Measurements from ENCODE around the gene NOX5.

DNA sequence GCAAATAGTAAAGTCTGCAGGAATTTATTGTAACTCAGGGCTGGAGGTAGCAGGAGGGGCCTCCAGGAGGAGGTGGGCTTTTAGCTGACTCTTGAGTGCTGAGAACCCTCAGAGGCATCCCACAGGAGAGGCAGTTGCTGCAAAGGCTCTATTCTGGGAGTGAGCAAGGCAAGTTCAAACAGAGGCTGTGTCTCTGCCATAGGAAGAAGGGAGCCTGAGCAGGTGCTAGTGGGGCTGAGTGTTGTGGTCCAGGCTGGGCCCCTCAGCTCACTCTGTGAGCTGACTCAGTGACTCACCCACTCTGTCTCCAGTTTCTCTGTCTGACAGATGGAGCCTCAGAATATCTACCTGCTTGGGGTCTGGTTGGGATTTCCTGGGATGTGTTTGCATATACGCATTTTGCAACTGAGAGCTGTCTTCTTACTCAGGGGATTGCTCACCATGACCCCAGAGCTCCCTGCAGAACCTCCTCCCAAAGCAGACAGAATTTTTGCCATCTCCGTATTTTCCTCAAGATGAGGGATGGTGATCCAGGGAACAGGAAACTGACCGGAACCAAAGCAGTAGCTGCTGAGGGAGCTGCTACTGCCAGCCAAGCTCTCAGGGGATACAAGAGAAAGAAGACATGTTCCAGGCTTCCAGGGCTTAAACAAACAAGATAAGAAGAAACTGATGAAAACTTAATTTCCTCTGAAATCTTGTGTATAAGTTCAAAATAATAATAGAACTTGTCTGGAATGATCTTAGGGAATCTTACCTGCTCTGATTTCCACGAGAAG lies 13.6 kb upstream of the NOX5 start:
- TF ChIP-seq, protein P1, sequence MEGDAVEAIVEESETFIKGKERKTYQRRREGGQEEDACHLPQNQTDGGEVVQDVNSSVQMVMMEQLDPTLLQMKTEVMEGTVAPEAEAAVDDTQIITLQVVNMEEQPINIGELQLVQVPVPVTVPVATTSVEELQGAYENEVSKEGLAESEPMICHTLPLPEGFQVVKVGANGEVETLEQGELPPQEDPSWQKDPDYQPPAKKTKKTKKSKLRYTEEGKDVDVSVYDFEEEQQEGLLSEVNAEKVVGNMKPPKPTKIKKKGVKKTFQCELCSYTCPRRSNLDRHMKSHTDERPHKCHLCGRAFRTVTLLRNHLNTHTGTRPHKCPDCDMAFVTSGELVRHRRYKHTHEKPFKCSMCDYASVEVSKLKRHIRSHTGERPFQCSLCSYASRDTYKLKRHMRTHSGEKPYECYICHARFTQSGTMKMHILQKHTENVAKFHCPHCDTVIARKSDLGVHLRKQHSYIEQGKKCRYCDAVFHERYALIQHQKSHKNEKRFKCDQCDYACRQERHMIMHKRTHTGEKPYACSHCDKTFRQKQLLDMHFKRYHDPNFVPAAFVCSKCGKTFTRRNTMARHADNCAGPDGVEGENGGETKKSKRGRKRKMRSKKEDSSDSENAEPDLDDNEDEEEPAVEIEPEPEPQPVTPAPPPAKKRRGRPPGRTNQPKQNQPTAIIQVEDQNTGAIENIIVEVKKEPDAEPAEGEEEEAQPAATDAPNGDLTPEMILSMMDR (IDR thresholded peaks at IDR 0.05): no peak
- no peak for TF ChIP-seq EZH2 (IDR thresholded peaks at IDR 0.05; ENCODE audit: borderline replicate concordance, insufficient read depth, low read depth, low read length, poor library complexity, severe bottlenecking)
